ENCODE results near the gene BTBD7. TPM values are rescaled to one million over a fixed set of nuclear protein-coding genes. Genes with fewer than 3 reads are reported as not detected.

Gene BTBD7
- total and polyA plus RNA-seq, 11 donors: 7.2 to 34.0 (median 20.2) TPM

DNA sequence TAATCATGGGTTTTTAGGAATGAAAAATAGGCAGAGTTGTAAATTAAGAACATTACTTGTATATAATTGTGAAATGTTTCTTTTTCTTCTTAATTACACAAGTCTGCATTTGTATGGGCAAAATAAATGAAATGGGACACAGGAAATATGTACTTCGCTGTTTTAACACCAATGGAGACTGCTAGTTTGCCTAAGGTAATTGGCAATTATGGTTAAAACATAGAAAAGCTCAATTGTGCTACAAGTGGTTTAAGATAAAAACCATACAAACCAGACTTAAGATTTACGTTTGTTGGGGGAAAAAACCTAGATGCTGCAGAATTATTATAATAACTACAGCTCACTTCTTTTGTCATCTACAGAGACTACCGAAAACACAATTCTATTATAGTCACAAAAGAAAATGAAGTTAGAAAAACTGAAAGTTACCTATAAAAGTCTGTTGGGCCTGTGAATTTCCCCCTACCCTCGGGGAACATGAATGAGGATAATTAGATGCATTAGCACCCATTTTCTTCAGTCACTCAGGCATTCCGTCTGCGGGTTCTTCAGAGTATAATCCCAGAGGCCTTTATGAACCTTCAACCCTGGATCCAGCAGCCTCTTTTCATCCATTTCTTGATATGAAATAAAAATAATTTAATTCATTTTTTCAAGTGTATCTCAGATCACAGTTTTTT is 37.2 kb downstream of the BTBD7 start:
- no peak for DNase-seq
- Histone ChIP-seq H3K36me3 (peaks cover 0 to 35% (median 14%) of the 10 kb centered on the region in 9 donors), H3K27me3 (no peaks in the 10 kb centered on the region), H3K27ac (no peak overlapping the region), H3K9me3 (no peaks in the 10 kb centered on the region), H3K4me1 (peaks cover 0 to 21% (median 16%) of the 10 kb centered on the region in 12 donors), H3K4me3 (no peak overlapping the region)
- 90 to 92% (median 91%) methylated on average over 6 of the region's 6 CpGs for WGBS, 4 donors
- no peak for ATAC-seq
- no peak for TF ChIP-seq POLR2A (IDR thresholded peaks at IDR 0.05)
- TF ChIP-seq, protein P1, sequence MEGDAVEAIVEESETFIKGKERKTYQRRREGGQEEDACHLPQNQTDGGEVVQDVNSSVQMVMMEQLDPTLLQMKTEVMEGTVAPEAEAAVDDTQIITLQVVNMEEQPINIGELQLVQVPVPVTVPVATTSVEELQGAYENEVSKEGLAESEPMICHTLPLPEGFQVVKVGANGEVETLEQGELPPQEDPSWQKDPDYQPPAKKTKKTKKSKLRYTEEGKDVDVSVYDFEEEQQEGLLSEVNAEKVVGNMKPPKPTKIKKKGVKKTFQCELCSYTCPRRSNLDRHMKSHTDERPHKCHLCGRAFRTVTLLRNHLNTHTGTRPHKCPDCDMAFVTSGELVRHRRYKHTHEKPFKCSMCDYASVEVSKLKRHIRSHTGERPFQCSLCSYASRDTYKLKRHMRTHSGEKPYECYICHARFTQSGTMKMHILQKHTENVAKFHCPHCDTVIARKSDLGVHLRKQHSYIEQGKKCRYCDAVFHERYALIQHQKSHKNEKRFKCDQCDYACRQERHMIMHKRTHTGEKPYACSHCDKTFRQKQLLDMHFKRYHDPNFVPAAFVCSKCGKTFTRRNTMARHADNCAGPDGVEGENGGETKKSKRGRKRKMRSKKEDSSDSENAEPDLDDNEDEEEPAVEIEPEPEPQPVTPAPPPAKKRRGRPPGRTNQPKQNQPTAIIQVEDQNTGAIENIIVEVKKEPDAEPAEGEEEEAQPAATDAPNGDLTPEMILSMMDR (IDR thresholded peaks at IDR 0.05): no peak
- intact Hi-C loops (cut with DNase I): no loop called here

DNA sequence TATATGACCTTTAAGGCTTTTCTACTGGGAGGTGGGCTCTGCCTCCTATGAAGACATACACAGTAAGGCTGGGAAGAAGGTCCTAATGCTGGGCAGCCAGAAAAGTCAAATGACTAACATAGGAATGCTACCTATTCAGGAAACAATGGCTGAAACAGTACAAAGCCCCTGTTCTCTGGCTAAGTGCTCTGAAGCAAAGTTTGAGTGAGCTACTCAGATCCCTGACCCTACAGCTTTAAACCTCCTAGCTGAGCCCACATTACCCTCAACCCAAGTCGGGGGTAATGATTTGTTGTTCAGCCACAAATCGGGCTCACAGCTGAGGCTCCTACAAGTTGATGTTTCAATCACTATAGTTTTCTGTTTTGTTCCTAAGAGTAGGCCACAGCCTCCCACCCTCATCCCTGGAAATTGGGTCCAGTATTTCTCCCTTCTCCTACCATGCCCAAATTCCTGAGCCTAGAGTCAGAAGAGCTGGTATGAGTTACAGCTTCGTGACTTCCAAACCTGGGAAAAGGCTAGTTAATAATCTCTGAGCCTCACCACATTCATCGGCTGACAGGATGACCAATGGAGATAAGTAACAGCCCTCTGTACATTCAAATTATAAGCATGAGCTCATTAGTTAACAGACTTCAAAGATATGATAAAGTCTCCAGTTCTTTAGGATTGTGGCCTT is 46.5 kb downstream of the BTBD7 start:
- no peaks in the 10 kb centered on the region for H3K27me3 ChIP-seq
- no peaks in the 10 kb centered on the region for H3K9me3 ChIP-seq
- H3K4me3 ChIP-seq: no peak overlapping the region
- intact Hi-C loops (cut with DNase I): no loop called here
- H3K4me1 ChIP-seq: peaks cover 0 to 18% (median 6%) of the 10 kb centered on the region in 12 donors
- peaks cover 0 to 15% (median 3%) of the 10 kb centered on the region in 9 donors for H3K36me3 ChIP-seq
- no peak for ATAC-seq
- TF ChIP-seq, protein P1 (IDR thresholded peaks at IDR 0.05): no peak
- no peak for TF ChIP-seq POLR2A (IDR thresholded peaks at IDR 0.05)
- no peak overlapping the region for H3K27ac ChIP-seq
- 82 to 92% (median 89%) methylated on average over 4 of the region's 4 CpGs for WGBS, 4 donors
- DNase-seq: no peak

DNA sequence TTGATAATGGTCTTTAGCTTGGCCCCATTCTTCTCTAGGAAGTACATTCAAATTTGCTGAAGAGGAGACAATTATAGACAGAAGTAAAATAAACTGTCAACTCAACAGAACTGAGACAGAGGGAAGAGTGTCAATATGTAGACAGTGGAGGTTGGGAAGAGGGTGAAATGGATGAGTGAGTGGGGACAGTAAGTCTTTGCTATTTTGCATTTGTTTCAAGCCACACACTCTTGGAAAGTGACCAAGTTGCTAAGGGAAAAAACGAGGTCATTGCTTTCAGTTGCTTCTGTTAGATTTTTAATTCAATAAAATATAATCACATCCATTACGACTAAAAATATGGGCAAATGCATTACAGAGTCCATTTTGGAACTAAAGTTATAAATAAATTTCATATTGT is 47.8 kb downstream of the BTBD7 start:
- Histone ChIP-seq H3K4me3 (no peak overlapping the region), H3K4me1 (peaks cover 0 to 18% (median 6%) of the 10 kb centered on the region in 12 donors), H3K27ac (no peak overlapping the region), H3K27me3 (no peaks in the 10 kb centered on the region), H3K9me3 (no peaks in the 10 kb centered on the region), H3K36me3 (peaks cover 0 to 14% (median 0%) of the 10 kb centered on the region in 9 donors)
- WGBS, 4 donors: 49 to 62% (median 50%) methylated on average over 2 of the region's 2 CpGs
- TF ChIP-seq POLR2A (IDR thresholded peaks at IDR 0.05): no peak
- TF ChIP-seq, protein P1 (IDR thresholded peaks at IDR 0.05): no peak
- ATAC-seq (no peak), DNase-seq (no peak)
- intact Hi-C loops (cut with DNase I): no loop called here

DNA sequence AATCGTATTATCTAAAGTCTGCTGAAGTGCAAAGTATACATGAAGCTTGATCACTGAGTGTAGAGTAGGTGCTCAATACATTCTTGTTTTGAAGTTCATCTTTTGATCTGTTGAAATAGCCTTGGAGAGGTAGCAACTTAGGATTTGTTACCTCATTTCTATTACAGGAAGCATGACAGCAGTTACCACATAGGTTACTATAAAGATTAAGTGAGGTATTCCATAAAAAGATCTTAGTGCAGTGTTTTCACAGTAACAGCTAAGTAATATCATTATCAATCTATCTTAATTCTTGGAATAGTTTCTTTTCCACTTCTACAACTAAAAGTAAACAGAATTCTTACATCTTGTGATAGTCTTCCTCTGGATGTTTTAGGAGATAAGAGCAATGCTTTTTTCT is 50.9 kb downstream of the BTBD7 start:
- no peaks in the 10 kb centered on the region for H3K9me3 ChIP-seq
- no peak overlapping the region for H3K4me3 ChIP-seq
- H3K27me3 ChIP-seq: no peaks in the 10 kb centered on the region
- 90 to 100% (median 96%) methylated on average over 1 of the region's 1 CpG for WGBS, 4 donors
- ATAC-seq: no peak
- H3K36me3 ChIP-seq: peaks cover 0 to 14% (median 3%) of the 10 kb centered on the region in 9 donors
- intact Hi-C loops (cut with DNase I): no loop called here
- no peak for TF ChIP-seq POLR2A (IDR thresholded peaks at IDR 0.05)
- TF ChIP-seq, protein P1 (IDR thresholded peaks at IDR 0.05): no peak
- H3K27ac ChIP-seq: no peak overlapping the region
- peaks cover 0 to 18% (median 3%) of the 10 kb centered on the region in 12 donors for H3K4me1 ChIP-seq
- DNase-seq: no peak
